Stimulated activated CD8-positive, alpha-beta memory T cell treated with anti-CD3 and anti-CD28 coated beads, Interleukin-15, amount 100 ng/mL, for 1 hour (primary cell): ENCODE measurements around the gene USP49.

Experiments used
- DNase-seq: peaks from one replicate; pipeline ENCODE4 v3.0.0-alpha.2; 2020; ENCODE audit warnings: low read depth

Gene USP49

DNA sequence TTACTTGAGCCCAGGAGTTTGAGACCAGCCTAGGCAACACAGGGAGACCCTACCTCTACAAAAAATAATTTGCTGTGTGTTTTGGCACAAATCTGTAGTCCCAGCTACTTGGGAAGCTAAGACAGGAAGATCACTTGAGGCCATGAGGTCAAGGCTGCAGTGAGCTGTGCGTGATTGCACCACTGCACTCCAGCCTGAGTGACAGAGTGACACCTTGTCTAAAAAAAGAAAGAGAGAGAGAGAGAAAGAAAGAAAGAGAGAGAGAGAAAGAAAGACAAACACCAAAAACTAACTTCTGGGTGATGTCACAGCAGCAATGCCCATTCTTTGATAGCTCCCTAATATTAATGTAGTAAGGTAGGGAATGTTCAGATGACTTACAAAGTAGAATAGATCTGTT, 20.4 kb downstream of the USP49 start:
- no peak for DNase-seq

GRCh38 chr6:41872147-41872546, 23.0 kb downstream of the USP49 start:
- no peak for DNase-seq

GRCh38 chr6:41871691-41872090, 23.5 kb downstream of the USP49 start:
- DNase-seq = no peak

DNA sequence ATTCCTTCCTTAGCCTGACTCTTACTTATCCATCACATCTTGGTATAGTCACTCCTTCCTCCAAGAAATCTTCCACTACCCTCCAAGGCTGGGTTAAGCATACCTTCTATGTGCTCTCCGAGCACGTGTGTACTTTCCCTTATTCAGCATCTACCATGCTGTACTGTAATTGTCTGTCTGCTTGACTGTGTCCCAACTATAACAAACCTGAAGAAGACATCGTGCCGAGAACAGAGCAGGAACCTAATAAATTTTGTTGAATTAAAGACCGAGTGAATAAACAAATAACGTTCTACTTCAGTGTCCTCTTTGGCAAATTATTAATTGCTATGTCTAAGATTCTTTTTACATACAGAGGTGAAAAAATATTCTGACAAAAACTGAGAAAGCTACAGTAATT, 35.8 kb downstream of the USP49 start:
- no peak for DNase-seq

DNA sequence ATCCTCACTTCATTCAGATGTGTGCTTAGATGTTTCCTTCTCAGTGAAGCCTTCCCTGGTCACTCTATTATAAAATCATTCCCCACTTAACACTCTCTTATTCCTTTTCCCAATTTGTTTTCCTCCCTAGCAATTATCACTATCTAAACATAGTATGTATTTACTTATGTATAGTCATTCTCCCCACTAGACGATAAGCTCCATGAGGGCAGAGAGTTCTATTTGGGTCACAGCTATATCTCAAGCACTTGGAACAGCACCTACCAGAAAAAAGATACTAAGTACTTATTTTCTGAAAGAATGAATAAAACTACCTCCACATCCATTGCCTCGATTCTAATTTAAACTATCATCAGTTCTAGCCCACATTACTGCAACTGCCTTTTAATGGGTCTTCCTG, 36.5 kb downstream of the USP49 start:
- no peak for DNase-seq

DNA sequence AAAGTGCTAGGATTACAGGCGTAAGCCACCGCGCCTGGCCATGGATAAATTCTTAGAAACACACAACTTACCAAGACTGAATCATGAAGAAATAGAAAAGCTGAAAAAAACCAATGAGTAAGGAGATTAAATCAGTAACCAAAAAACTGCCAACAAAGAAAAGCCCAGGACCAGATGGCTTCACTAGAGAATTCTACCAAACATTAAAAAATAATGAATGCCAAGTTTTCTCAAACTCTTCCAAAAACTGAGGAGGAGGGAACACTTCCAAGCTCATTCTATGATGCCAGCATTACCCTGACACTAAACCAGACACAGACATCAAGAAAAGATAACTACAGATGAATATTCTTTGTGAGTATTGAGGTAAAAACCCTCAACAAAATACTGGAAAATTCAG, 44.3 kb downstream of the USP49 start:
- no peak for DNase-seq

- DNase-seq = peak; percentile 30
Observed at GRCh38 chr6:41846666-41847237, 48.4 kb downstream of the USP49 start.

- DNase-seq = no peak
Observed at GRCh38 chr6:41843178-41843577, 52.0 kb downstream of the USP49 start.

DNA sequence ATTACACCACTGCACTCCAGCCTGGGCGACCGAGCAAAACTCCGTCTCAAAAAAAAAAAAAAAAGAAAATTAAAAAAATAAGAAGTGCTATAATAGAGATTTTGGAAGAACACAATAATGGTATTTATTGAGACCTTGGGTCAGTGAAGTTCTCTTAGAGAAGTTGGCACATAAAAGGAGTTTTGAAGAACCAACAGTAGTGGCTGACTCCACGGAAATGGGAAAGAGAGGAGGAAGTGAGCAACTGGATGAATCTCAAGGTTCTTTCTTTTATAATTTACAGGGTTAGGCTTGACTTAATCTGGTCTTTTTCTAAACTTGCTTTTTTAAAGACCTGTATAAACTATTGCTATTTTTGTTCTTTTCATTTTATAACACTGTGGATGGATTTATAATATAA, 54.8 kb downstream of the USP49 start:
- DNase-seq = no peak

DNA sequence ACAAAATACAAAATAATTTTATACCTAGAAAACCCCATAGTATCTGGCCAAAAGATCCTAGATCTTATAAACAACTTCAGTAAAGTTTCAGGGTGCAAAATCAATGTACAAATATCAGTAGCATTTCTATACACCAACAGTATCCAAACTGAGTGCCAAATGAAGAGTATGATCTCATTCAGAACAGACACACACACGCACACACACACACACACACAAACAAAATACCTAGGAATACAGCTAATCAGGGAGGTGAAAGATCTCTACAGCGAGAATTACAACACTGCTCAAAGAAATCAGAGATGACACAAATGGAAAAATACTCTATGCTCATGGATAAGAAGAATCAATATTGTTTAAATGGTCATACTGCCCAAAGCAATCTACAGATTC, 58.5 kb downstream of the USP49 start:
- DNase-seq = no peak

DNA sequence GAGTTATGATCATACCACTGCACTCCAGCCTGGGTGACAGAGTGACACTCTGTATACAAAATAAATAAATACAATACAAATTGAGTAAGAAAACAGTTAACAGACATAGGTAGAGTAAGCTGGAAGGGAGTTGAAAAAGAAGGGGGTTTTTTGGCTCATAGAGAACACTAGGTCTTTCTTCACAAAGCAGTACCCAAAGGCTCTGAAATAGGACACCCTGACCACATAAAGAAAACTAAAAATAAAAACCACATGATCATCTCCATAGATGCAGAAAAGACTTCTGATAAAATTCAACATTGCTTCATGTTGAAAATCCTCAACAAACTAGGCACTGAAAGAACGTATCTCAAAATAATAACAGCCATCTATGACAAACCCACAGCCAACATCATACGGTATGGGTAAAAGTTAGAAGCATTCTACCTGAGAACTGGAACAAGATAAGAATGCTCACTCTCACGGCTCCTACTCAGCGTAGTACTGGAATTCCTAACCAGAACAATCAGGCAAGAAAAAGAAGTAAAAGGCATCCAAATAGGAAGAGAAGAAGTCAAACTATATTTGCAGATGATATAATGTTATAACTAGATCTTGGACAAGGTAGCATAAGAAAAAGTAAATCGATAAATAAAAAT, 59.0 kb downstream of the USP49 start:
- DNase-seq = no peak

DNA sequence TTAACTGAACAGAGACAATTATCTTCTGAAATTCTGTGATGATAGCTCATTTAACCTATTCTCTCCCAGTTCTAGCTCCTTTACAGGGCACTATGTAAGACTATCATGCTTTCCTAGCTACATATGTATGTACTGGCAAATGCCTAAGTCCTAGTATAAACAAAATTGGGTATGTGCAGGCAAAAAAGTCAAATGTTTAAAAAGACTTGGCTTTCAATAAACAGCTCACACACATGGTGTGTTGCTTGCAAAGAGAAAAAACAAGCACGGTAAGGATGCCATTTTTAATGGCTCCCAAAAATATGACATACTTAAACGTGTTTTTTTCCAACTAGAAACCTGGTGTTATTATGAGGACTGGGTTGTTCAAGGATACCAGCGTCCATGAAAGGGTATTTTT, 62.9 kb downstream of the USP49 start:
- DNase-seq = no peak

GRCh38 chr6:41826343-41827022, 68.7 kb downstream of the USP49 start:
- no peak for DNase-seq

- DNase-seq = no peak
Observed at GRCh38 chr6:41824571-41825569, 70.3 kb downstream of the USP49 start.

DNA sequence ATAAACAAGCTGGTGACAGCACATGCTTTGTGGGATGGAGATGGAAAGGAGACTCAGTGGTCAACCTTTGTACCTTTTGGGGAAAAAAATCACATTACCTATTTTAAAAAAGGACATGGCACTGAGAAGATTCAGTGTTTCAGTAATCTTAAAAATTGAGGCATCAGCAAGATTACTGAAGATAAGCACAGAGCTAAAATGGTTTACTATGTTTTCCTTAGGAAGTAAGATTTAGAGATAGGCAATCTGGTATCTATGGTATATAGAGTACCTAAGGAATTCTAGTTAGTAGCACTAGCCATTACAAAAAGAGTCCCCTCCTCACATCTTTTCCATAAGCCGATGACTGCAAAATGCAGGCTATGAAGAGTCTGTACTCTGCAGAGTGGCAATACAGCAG, 72.0 kb downstream of the USP49 start:
- no peak for DNase-seq

DNA sequence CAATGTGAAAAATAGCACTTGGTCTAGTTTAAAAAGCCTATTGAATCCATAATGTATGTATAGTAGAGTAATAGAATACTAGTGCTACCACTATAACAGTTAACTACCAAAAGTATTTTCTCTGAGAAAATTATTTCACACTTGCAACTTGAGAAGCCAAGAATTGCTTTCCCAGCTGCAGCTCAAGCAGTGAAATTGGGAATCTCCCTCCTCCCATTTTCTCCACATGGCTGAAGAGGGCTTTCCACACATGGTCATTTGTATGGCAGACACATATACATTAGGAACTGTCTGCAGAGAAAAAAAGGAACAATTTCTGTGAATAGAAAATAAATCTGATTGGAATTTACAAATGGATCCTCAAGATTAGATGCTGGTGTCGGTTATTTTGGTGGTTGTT, 73.2 kb downstream of the USP49 start:
- DNase-seq = no peak

GRCh38 chr6:41821266-41821665, 73.9 kb downstream of the USP49 start:
- DNase-seq = no peak

DNA sequence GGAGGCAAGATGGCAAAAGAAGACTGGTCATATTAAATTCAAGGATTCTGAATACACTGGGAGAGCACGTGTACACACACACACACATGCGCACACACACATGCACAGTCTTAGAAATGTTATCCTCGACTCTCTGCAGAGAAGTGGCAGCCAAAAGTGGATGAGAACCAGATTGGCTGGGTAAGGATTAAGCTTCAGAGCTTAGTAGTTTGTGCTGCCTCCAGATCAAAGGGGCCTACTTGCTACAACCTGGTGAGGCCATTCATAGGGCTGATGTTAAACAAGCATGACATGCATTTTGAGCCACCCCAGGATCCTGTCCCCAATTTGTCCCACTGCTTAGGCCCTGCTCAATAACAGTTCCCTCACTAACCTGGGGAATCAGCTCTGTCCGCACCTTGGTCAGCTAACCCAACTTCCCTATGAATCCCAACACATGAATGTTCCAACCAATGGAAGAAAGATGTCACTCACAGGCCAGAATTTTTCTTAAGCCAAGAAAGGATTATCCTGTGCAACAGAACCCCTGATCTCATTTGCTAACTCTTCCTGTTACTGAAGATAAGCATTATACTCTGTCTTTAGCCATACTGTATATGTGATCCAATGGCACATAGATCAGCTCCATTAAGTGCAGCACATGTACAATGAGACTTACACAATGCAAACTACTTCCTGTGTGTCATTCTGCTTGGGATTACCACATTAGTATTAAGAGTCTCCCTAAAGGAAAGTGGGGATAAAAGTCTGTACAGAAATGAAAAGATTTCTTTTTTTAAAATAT, 76.7 kb downstream of the USP49 start:
- DNase-seq = no peak

- DNase-seq = no peak
Observed at GRCh38 chr6:41815587-41815986, 79.6 kb downstream of the USP49 start.

DNA sequence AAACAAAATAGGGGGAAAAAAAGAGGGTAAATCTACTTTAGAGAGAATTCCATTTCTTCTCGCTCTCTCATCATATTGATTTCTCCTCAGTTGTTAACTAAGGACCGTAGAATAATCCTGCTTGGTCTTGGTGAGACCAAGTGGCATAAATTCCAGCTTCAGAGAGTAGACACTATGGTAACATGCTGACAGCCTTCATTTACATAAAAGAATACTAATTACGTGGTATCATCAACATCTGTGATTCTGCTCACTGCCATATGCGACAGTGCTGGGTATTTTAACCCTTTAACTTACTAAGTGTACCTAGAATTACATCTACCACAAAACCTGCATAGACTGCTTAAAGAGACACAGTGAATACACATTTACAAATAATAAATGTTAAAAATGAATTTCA, 80.5 kb downstream of the USP49 start:
- no peak for DNase-seq

- no peak for DNase-seq
Observed at GRCh38 chr6:41813956-41814355, 81.2 kb downstream of the USP49 start.

DNA sequence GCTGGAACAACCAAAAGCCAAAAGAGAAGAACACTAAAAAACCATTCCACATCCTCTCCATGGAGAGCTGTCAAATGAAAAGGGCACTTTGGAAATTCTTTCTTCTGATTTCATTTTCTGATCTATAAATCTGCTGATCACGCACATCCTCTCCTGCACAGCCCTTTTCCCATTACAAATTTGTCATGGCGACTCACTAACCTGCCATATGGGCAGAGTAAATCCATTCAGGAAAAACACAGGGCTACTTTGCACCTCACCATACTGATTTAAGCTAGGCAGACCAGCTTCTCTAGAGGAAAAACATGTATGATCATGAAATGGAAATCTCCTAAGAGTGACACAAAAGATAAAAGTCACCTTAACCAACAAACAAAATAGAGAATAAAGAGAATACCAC, 81.7 kb downstream of the USP49 start:
- DNase-seq = no peak
